CD4-positive, alpha-beta T cell treated with Interferon gamma for 1 hour (primary cell): ENCODE measurements around the gene RABGAP1L.
"Not testable (repeated sequence)": the region's sequence is repeated elsewhere in the genome, so short reads cannot be mapped to it uniquely, and the experiment has no call there.

Source experiments
- DNase-seq: peaks from one replicate; pipeline ENCODE4 v3.0.0-alpha.2; 2020

Gene RABGAP1L

GRCh38 chr1:174786358-174786757 is 627.0 kb downstream of the RABGAP1L start:
- no peak for DNase-seq

- no peak for DNase-seq
Measured at GRCh38 chr1:174786760-174787159, 627.4 kb downstream of the RABGAP1L start.

- DNase-seq, result no peak
Measured at GRCh38 chr1:174788981-174789380, 629.7 kb downstream of the RABGAP1L start.

- DNase-seq, result no peak
Measured at GRCh38 chr1:174789399-174789798, 630.1 kb downstream of the RABGAP1L start.

- DNase-seq, result no peak
Measured at GRCh38 chr1:174791863-174792262, 632.5 kb downstream of the RABGAP1L start.

GRCh38 chr1:174794861-174795260 is 635.5 kb downstream of the RABGAP1L start:
- DNase-seq, result no peak

- no peak for DNase-seq
Measured at GRCh38 chr1:174795806-174796205, 636.5 kb downstream of the RABGAP1L start.

- DNase-seq, result peak; percentile 16
Measured at GRCh38 chr1:174797398-174797797, 638.1 kb downstream of the RABGAP1L start.

GRCh38 chr1:174799136-174799479 is 639.8 kb downstream of the RABGAP1L start:
- no peak for DNase-seq

- peak; percentile 9 for DNase-seq
Measured at GRCh38 chr1:174800216-174800851, 641.0 kb downstream of the RABGAP1L start.

- DNase-seq, result no peak
Measured at GRCh38 chr1:174800876-174801275, 641.6 kb downstream of the RABGAP1L start.

GRCh38 chr1:174809755-174810280 is 650.5 kb downstream of the RABGAP1L start:
- no peak for DNase-seq

GRCh38 chr1:174812016-174812415 is 652.7 kb downstream of the RABGAP1L start:
- no peak for DNase-seq

- no peak for DNase-seq
Measured at GRCh38 chr1:174812656-174813055, 653.3 kb downstream of the RABGAP1L start.

- DNase-seq, result no peak
Measured at GRCh38 chr1:174815036-174815435, 655.7 kb downstream of the RABGAP1L start.

- DNase-seq, result no peak
Measured at GRCh38 chr1:174815474-174815908, 656.2 kb downstream of the RABGAP1L start.

GRCh38 chr1:174816621-174817020 is 657.3 kb downstream of the RABGAP1L start:
- DNase-seq, result not testable (repeated sequence)

- DNase-seq, result no peak
Measured at GRCh38 chr1:174818014-174818616, 658.8 kb downstream of the RABGAP1L start.

GRCh38 chr1:174818951-174819350 is 659.6 kb downstream of the RABGAP1L start:
- no peak for DNase-seq

GRCh38 chr1:174819596-174819995 is 660.3 kb downstream of the RABGAP1L start:
- DNase-seq, result no peak

- no peak for DNase-seq
Measured at GRCh38 chr1:174825127-174825526, 665.8 kb downstream of the RABGAP1L start.

GRCh38 chr1:174825806-174826205 is 666.5 kb downstream of the RABGAP1L start:
- no peak for DNase-seq

- DNase-seq, result no peak
Measured at GRCh38 chr1:174828264-174828663, 668.9 kb downstream of the RABGAP1L start.

GRCh38 chr1:174829990-174830389 is 670.7 kb downstream of the RABGAP1L start:
- DNase-seq, result no peak

GRCh38 chr1:174836543-174836942 is 677.2 kb downstream of the RABGAP1L start:
- no peak for DNase-seq
